ENCODE results near the gene CASTOR1. TPM values are rescaled to one million over a fixed set of nuclear protein-coding genes. Genes with fewer than 3 reads are reported as not detected.

CASTOR1 gene
- total RNA-seq, 1 experiment from 2014 or later = 16.0 TPM

DNA sequence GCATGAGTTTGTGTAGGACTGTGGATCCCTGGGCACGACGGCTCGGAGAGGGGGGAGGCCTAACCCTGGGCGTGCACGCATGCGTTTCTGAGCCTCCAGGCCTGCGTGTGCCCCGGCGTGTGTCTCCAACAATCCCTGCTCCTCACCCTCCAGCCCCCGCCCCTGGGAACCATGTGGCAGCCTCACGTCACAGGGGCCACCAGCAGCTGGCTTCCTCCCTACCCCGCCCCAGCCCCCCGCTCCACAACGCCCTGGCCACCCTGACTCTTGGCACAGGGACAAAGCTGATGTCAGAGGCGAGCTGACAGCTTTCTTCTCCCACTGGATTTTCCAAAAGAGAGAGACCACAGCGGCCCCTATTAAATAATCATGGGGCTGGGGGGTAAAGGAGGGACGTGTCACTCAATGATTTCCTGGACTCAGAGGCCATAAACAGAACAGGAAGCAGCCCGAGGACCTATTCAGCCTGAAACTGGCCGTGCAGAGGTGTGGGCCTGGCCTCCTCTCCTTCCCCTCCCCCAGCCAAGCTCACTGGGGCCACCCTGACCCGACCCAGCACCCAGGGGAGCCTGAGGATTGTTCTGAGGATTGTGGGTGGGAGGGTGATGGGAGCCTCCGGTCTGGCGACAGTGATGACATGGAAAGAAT is 36.0 kb downstream of the CASTOR1 start (continued):
- TF ChIP-seq, protein P1, sequence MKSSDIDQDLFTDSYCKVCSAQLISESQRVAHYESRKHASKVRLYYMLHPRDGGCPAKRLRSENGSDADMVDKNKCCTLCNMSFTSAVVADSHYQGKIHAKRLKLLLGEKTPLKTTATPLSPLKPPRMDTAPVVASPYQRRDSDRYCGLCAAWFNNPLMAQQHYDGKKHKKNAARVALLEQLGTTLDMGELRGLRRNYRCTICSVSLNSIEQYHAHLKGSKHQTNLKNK (CRISPR knock-in tag; IDR thresholded peaks at IDR 0.05) = no peak

- H3K36me3 Mint-ChIP-seq = no peaks in the 10 kb centered on the region
- H3K9me3 Mint-ChIP-seq = no peaks in the 10 kb centered on the region
- CTCF ChIA-PET = interaction anchor here (1.0 to 3.6 kb wide), 3 partner anchors 11 to 563 kb away, joined by 3 to 48 read pairs (median 3); partner anchors contain the start of gene CASTOR1
- no peak for DNase-seq (ENCODE audit: low spot score)
- no peak overlapping the region for H3K4me3 Mint-ChIP-seq
- TF ChIP-seq CBFB (CRISPR knock-in tag; IDR thresholded peaks at IDR 0.05; ENCODE audit: low read depth) (no peak), ZNF423 (CRISPR knock-in tag; IDR thresholded peaks at IDR 0.05) (peak; percentile 92), E2F5 (CRISPR knock-in tag; IDR thresholded peaks at IDR 0.05) (no peak), ATF3 (CRISPR knock-in tag; conservative IDR thresholded peaks at IDR 0.05) (no peak), AFF4 (CRISPR knock-in tag; IDR thresholded peaks at IDR 0.05; ENCODE audit: borderline replicate concordance) (no peak)
- TF ChIP-seq, protein P2, sequence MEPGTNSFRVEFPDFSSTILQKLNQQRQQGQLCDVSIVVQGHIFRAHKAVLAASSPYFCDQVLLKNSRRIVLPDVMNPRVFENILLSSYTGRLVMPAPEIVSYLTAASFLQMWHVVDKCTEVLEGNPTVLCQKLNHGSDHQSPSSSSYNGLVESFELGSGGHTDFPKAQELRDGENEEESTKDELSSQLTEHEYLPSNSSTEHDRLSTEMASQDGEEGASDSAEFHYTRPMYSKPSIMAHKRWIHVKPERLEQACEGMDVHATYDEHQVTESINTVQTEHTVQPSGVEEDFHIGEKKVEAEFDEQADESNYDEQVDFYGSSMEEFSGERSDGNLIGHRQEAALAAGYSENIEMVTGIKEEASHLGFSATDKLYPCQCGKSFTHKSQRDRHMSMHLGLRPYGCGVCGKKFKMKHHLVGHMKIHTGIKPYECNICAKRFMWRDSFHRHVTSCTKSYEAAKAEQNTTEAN (CRISPR knock-in tag; IDR thresholded peaks at IDR 0.05) = no peak
- TF ChIP-seq, protein P3, sequence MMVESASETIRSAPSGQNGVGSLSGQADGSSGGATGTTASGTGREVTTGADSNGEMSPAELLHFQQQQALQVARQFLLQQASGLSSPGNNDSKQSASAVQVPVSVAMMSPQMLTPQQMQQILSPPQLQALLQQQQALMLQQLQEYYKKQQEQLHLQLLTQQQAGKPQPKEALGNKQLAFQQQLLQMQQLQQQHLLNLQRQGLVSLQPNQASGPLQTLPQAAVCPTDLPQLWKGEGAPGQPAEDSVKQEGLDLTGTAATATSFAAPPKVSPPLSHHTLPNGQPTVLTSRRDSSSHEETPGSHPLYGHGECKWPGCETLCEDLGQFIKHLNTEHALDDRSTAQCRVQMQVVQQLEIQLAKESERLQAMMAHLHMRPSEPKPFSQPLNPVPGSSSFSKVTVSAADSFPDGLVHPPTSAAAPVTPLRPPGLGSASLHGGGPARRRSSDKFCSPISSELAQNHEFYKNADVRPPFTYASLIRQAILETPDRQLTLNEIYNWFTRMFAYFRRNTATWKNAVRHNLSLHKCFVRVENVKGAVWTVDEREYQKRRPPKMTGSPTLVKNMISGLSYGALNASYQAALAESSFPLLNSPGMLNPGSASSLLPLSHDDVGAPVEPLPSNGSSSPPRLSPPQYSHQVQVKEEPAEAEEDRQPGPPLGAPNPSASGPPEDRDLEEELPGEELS (CRISPR knock-in tag; IDR thresholded peaks at IDR 0.05) = no peak
- peaks cover 35% of the 10 kb centered on the region for H3K4me1 Mint-ChIP-seq
- peak overlapping the region; percentile 65 for H3K27ac Mint-ChIP-seq
- POLR2A ChIA-PET = no interaction called here
- ATAC-seq = no peak
- H3K27me3 Mint-ChIP-seq (ENCODE audit: low read depth) = peaks cover 3% of the 10 kb centered on the region; the same call in 1 of the 2 replicates
These were observed 36.7 kb downstream of the CASTOR1 start for GRCh38 chr22:30252411-30253204.

- no peak for ATAC-seq
- Mint-ChIP-seq H3K4me1 (peaks cover 38% of the 10 kb centered on the region), H3K36me3 (no peaks in the 10 kb centered on the region)
- no peak for TF ChIP-seq MXD4 (CRISPR knock-in tag; IDR thresholded peaks at IDR 0.05; ENCODE audit: borderline replicate concordance)
- no peak for TF ChIP-seq AFF4 (CRISPR knock-in tag; IDR thresholded peaks at IDR 0.05; ENCODE audit: borderline replicate concordance)
- no peak for TF ChIP-seq FOXP1 (CRISPR knock-in tag; IDR thresholded peaks at IDR 0.05; ENCODE audit: borderline replicate concordance)
- TF ChIP-seq TEAD4 (CRISPR knock-in tag; IDR thresholded peaks at IDR 0.05) = no peak
- no peak for TF ChIP-seq NR3C1 (CRISPR knock-in tag; conservative IDR thresholded peaks at IDR 0.05; ENCODE audit: low read depth)
- TF ChIP-seq STAT6 (CRISPR knock-in tag; conservative IDR thresholded peaks at IDR 0.05; ENCODE audit: low read depth) = no peak
- TF ChIP-seq SP1 (CRISPR knock-in tag; conservative IDR thresholded peaks at IDR 0.05) = no peak
These were observed 37.6 kb downstream of the CASTOR1 start for GRCh38 chr22:30251711-30252110.

More at GRCh38 chr22:30251711-30252110, 37.6 kb downstream of the CASTOR1 start:
- ChIA-PET CTCF (interaction anchor here (1.0 to 1.2 kb wide), 3 partner anchors 12 to 562 kb away, joined by 3 to 7 read pairs (median 3); partner anchors contain the start of gene CASTOR1), POLR2A (no interaction called here)
- Mint-ChIP-seq H3K4me3 (no peak overlapping the region), H3K9me3 (no peaks in the 10 kb centered on the region), H3K27ac (no peak overlapping the region), H3K27me3 (ENCODE audit: low read depth) (no peaks in the 10 kb centered on the region)
- DNase-seq (ENCODE audit: low spot score) = no peak
